GM10248 (cell line): ENCODE results near the gene LTBP1.

ENCODE experiments used
- CTCF ChIA-PET: fragments of 300-600 bp; sonication (Branson Sonifier 250); formaldehyde crosslinking; extraction: SDS; loops from one replicate; lab custom pipeline; 2021; ENCODE audit warnings: antibody characterized with exemption; lab: Yijun Ruan, JAX
- POLR2A ChIA-PET: fragments of 350-650 bp; sonication (Branson Sonifier 250); formaldehyde crosslinking; extraction: SDS; loops from one replicate; lab custom pipeline; 2020; ENCODE audit warnings: antibody characterized with exemption; lab: Yijun Ruan, JAX
- DNase-seq: peaks from one replicate; pipeline ENCODE4 v3.0.0; 2012; ENCODE audit errors: extremely low spot score
- CTCF ChIP-seq: IDR thresholded peaks from 2 replicates; pipeline ENCODE4 v1.5.1; 2012; ENCODE audit warnings: mild to moderate bottlenecking, low read depth; ENCODE audit errors: extremely low read depth, missing control alignments, control extremely low read depth

The LTBP1 gene

GRCh38 chr2:33219850-33220275 lies 273.1 kb downstream of the LTBP1 start:
- POLR2A ChIA-PET, result no interaction called here
- TF ChIP-seq CTCF, result no peak
- CTCF ChIA-PET, result no interaction called here
- no peak for DNase-seq

GRCh38 chr2:33220533-33220932 lies 273.8 kb downstream of the LTBP1 start:
- CTCF ChIA-PET, result no interaction called here

GRCh38 chr2:33221046-33221784 lies 274.5 kb downstream of the LTBP1 start:
- POLR2A ChIA-PET, result no interaction called here
- CTCF ChIA-PET, result no interaction called here
- no peak for DNase-seq
- TF ChIP-seq CTCF, result no peak

More at GRCh38 chr2:33220533-33220932, 273.8 kb downstream of the LTBP1 start:
- POLR2A ChIA-PET, result no interaction called here
- no peak for TF ChIP-seq CTCF
- no peak for DNase-seq

GRCh38 chr2:33222309-33222708 lies 275.6 kb downstream of the LTBP1 start:
- no peak for DNase-seq
- TF ChIP-seq CTCF, result no peak
- POLR2A ChIA-PET, result no interaction called here
- CTCF ChIA-PET, result no interaction called here

GRCh38 chr2:33223856-33224255 lies 277.1 kb downstream of the LTBP1 start:
- ChIA-PET CTCF (interaction anchor here (1.1 kb wide), 1 partner anchor 10 kb away, joined by 3 read pairs; no protein-coding TSS in a partner anchor), POLR2A (no interaction called here)
- no peak for DNase-seq
- no peak for TF ChIP-seq CTCF

GRCh38 chr2:33225350-33225749 lies 278.6 kb downstream of the LTBP1 start:
- CTCF ChIA-PET, result no interaction called here
- DNase-seq, result no peak
- POLR2A ChIA-PET, result no interaction called here
- TF ChIP-seq CTCF, result no peak
